ENCODE measurements around the gene ST7L. TPM values are rescaled to one million over a fixed set of nuclear protein-coding genes. Genes with fewer than 3 reads are reported as not detected.

Gene ST7L
- polyA plus RNA-seq, 2 of the 4 experiments (the other 2 are of a cell fraction) = 10.5 to 10.8 TPM

DNA sequence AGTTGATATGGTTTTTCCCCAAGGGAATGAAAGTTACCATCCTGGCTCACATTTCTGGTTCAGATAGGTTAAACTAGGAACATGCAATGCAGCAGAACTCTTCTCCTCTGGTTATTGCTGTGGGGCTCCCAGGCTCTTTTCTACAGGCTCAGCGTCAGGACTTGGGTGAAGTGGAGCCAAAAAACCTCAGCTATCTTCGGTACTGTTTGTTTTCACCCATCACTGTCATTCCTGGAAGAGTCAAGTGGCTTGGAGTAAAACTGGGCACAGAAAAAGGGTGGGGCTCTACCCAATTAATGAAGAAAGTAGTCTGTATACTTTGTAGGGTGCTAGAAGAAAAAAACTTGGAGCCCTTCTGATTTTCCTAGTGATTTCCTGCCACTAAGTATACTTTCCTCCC lies 100.8 kb downstream of the ST7L start:
- peaks cover 7% of the 10 kb centered on the region; the same call in 1 of the 3 replicates for H3K4me1 ChIP-seq
- DNase-seq (ENCODE audit: low read depth in 1 of 2, low spot score in 1 of 2) = no peak
- TF ChIP-seq PHF8 (IDR thresholded peaks at IDR 0.05; ENCODE audit: borderline replicate concordance, low read depth) (no peak), JUNB (IDR thresholded peaks at IDR 0.05) (no peak), ZNF302 (CRISPR knock-in tag; IDR thresholded peaks at IDR 0.05) (no peak), EHF (CRISPR knock-in tag; IDR thresholded peaks at IDR 0.05) (no peak), SREBF2 (IDR thresholded peaks at IDR 0.05) (no peak)
- TF ChIP-seq, protein P1, sequence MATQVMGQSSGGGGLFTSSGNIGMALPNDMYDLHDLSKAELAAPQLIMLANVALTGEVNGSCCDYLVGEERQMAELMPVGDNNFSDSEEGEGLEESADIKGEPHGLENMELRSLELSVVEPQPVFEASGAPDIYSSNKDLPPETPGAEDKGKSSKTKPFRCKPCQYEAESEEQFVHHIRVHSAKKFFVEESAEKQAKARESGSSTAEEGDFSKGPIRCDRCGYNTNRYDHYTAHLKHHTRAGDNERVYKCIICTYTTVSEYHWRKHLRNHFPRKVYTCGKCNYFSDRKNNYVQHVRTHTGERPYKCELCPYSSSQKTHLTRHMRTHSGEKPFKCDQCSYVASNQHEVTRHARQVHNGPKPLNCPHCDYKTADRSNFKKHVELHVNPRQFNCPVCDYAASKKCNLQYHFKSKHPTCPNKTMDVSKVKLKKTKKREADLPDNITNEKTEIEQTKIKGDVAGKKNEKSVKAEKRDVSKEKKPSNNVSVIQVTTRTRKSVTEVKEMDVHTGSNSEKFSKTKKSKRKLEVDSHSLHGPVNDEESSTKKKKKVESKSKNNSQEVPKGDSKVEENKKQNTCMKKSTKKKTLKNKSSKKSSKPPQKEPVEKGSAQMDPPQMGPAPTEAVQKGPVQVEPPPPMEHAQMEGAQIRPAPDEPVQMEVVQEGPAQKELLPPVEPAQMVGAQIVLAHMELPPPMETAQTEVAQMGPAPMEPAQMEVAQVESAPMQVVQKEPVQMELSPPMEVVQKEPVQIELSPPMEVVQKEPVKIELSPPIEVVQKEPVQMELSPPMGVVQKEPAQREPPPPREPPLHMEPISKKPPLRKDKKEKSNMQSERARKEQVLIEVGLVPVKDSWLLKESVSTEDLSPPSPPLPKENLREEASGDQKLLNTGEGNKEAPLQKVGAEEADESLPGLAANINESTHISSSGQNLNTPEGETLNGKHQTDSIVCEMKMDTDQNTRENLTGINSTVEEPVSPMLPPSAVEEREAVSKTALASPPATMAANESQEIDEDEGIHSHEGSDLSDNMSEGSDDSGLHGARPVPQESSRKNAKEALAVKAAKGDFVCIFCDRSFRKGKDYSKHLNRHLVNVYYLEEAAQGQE (IDR thresholded peaks at IDR 0.05) = no peak
- H3K4me3 ChIP-seq = no peak overlapping the region
- 80% methylated on average over 2 of the region's 2 CpGs for WGBS (ENCODE audit: missing lambda C conversion rate)
- H3K4me2 ChIP-seq = no peak overlapping the region
- POLR2A ChIA-PET = no interaction called here
- no peak for FAIRE-seq
- CTCF ChIA-PET = no interaction called here
- H3K27ac ChIP-seq = no peak overlapping the region
- ATAC-seq = no peak
- no peaks in the 10 kb centered on the region for H3K9me3 ChIP-seq

DNA sequence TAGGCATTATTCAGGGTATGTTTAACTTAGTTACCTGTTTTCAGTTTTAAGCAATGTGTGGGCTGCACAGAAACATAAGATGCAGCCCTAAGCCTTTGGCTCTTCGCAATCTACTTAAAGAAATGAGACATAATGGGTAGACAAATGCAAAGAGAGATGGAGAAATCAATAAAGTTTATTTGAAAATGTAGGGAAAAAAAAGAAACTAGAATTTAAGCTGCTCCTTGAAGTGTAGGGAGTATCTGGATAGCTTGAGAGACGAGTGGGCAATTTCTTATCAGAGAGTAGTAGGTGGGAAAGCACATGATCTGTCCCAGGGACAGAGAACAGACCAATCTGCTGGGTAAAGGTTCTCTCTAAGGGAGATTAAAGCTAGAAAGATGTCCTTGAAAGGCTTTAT lies 101.3 kb downstream of the ST7L start:
- no peak overlapping the region for H3K4me2 ChIP-seq
- peaks cover 7% of the 10 kb centered on the region; the same call in 1 of the 3 replicates for H3K4me1 ChIP-seq
- TF ChIP-seq SMC3 (IDR thresholded peaks at IDR 0.05) = no peak
- TF ChIP-seq RNF2 (IDR thresholded peaks at IDR 0.05; ENCODE audit: borderline replicate concordance, low read depth) = no peak
- no peak for TF ChIP-seq NPAS2 (CRISPR knock-in tag; IDR thresholded peaks at IDR 0.05; ENCODE audit: borderline replicate concordance)
- TF ChIP-seq NFE2L2 (conservative IDR thresholded peaks at IDR 0.05; ENCODE audit: low read length) = no peak
- FAIRE-seq (no peak), DNase-seq (ENCODE audit: low read depth in 1 of 2, low spot score in 1 of 2) (no peak), ATAC-seq (no peak)
- CTCF ChIA-PET = no interaction called here
- H3K27ac ChIP-seq = no peak overlapping the region
- H3K9me3 ChIP-seq = no peaks in the 10 kb centered on the region
- WGBS (ENCODE audit: missing lambda C conversion rate) = 75% methylated on average over 2 of the region's 2 CpGs
- no peak overlapping the region for H3K4me3 ChIP-seq
- POLR2A ChIA-PET = no interaction called here

DNA sequence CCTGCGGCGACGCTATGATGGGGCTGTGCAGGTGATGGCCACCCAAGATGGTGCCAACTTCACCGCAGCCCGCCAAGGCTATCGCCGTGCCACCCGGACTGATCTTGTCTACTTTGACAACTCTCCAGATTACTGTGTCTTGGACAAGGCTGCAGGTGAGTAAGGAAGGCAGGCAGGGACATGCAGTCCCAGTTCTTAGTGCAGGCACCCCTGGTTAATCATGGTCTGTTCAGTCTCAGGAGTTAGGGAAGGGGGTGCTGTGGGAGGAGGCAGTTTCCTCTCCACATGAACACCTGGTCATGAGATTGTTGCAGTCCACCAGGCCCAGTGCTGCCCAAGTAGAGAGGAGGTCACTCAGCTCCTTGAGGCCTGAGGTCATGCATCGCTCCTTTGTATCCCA lies 101.7 kb downstream of the ST7L start:
- H3K27ac ChIP-seq = no peak overlapping the region
- peaks cover 7% of the 10 kb centered on the region; the same call in 1 of the 3 replicates for H3K4me1 ChIP-seq
- POLR2A ChIA-PET = no interaction called here
- no peak overlapping the region for H3K4me2 ChIP-seq
- WGBS (ENCODE audit: missing lambda C conversion rate) = 93% methylated on average over 9 of the region's 9 CpGs
- H3K4me3 ChIP-seq = no peak overlapping the region
- FAIRE-seq = no peak
- H3K9me3 ChIP-seq = no peaks in the 10 kb centered on the region
- ATAC-seq = no peak
- TF ChIP-seq, protein P2, sequence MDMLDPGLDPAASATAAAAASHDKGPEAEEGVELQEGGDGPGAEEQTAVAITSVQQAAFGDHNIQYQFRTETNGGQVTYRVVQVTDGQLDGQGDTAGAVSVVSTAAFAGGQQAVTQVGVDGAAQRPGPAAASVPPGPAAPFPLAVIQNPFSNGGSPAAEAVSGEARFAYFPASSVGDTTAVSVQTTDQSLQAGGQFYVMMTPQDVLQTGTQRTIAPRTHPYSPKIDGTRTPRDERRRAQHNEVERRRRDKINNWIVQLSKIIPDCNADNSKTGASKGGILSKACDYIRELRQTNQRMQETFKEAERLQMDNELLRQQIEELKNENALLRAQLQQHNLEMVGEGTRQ (IDR thresholded peaks at IDR 0.05) = no peak
- TF ChIP-seq RARB (CRISPR knock-in tag; IDR thresholded peaks at IDR 0.05) = no peak
- no peak for TF ChIP-seq MYC (IDR thresholded peaks at IDR 0.05; ENCODE audit: borderline replicate concordance, low read length)
- no peak for TF ChIP-seq EHMT2 (IDR thresholded peaks at IDR 0.05; ENCODE audit: low read depth)
- CTCF ChIA-PET = no interaction called here
- no peak for DNase-seq (ENCODE audit: low read depth in 1 of 2, low spot score in 1 of 2)

DNA sequence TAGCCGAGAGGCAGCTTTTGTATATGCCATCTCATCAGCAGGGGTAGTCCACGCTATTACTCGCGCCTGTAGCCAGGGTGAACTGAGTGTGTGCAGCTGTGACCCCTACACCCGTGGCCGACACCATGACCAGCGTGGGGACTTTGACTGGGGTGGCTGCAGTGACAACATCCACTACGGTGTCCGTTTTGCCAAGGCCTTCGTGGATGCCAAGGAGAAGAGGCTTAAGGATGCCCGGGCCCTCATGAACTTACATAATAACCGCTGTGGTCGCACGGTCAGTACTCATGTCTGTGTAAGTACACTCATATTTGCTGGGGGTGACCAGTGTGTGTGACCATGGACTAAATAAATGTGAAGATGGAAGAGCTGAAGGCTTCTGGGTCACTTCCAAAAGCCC lies 102.8 kb downstream of the ST7L start:
- ATAC-seq = no peak
- Histone ChIP-seq H3K4me1 (peaks cover 7% of the 10 kb centered on the region; the same call in 1 of the 3 replicates), H3K27ac (no peak overlapping the region), H3K4me3 (no peak overlapping the region), H3K9me3 (no peaks in the 10 kb centered on the region), H3K4me2 (no peak overlapping the region)
- no peak for FAIRE-seq
- ChIA-PET POLR2A (no interaction called here), CTCF (interaction anchor here (6.2 kb wide), 1 partner anchor 14 kb away, joined by 36 read pairs; no protein-coding TSS in a partner anchor)
- DNase-seq (ENCODE audit: low read depth in 1 of 2, low spot score in 1 of 2) = no peak
- TF ChIP-seq, protein P2 (IDR thresholded peaks at IDR 0.05) = no peak
- TF ChIP-seq SREBF2 (IDR thresholded peaks at IDR 0.05) (no peak), RFX5 (IDR thresholded peaks at IDR 0.05) (no peak), PHF8 (IDR thresholded peaks at IDR 0.05; ENCODE audit: borderline replicate concordance, low read depth) (no peak), POLR2AphosphoS2 (conservative IDR thresholded peaks at IDR 0.05; ENCODE audit: low read length) (no peak), RCOR1 (IDR thresholded peaks at IDR 0.05; ENCODE audit: low read depth, low read length) (no peak), ZC3H11A (IDR thresholded peaks at IDR 0.05) (no peak), TFCP2L1 (CRISPR knock-in tag; IDR thresholded peaks at IDR 0.05) (no peak), MAFK (IDR thresholded peaks at IDR 0.05; ENCODE audit: partially characterized antibody) (no peak), JUNB (IDR thresholded peaks at IDR 0.05) (no peak), POLR2A (IDR thresholded peaks at IDR 0.05; ENCODE audit: low read length) (no peak), NR3C1 (IDR thresholded peaks at IDR 0.05) (no peak)
- TF ChIP-seq, protein P3, sequence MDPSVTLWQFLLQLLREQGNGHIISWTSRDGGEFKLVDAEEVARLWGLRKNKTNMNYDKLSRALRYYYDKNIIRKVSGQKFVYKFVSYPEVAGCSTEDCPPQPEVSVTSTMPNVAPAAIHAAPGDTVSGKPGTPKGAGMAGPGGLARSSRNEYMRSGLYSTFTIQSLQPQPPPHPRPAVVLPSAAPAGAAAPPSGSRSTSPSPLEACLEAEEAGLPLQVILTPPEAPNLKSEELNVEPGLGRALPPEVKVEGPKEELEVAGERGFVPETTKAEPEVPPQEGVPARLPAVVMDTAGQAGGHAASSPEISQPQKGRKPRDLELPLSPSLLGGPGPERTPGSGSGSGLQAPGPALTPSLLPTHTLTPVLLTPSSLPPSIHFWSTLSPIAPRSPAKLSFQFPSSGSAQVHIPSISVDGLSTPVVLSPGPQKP (IDR thresholded peaks at IDR 0.05; ENCODE audit: low read depth, low read length) = no peak
- TF ChIP-seq, protein P4, sequence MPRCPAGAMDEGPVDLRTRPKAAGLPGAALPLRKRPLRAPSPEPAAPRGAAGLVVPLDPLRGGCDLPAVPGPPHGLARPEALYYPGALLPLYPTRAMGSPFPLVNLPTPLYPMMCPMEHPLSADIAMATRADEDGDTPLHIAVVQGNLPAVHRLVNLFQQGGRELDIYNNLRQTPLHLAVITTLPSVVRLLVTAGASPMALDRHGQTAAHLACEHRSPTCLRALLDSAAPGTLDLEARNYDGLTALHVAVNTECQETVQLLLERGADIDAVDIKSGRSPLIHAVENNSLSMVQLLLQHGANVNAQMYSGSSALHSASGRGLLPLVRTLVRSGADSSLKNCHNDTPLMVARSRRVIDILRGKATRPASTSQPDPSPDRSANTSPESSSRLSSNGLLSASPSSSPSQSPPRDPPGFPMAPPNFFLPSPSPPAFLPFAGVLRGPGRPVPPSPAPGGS (IDR thresholded peaks at IDR 0.05) = no peak
- WGBS (ENCODE audit: missing lambda C conversion rate) = 85% methylated on average over 4 of the region's 14 CpGs
